ENCODE results near the gene CDHR3.

DNA sequence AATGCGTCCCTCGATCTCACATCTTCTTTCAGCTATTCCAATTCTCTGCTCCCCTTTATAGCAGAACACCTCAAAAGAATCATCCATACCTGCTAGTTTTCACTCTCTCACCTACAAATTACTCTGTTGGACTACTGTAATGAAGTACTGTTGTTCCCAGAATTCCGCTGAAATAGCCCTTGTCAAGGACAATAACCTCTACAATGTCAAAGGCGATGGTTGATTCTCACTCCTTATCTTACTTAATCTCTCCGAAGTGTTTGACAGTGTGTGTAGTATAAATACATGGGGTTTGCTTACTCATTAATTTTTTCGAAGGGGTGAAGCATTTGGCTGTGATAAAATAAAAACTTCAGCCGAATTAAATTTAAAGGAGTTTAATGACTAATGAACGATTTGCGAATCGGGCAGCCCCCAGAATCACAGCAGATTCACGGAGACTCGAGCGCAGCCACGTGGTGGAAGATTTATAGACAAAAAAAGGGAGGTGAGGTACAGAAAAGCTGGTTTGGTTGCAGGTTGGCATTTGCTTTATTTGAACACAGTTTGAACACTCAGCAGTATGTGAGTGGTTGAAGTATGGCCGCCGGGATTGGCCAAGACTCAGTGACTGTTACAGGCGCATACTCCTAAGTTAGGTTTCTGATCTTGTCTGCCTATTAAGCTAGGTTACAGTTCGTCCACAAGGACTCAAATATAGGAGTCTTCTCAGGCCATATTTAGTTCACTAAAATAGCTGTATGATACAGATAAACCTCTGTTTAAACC is 119.2 kb downstream of the CDHR3 start:
- TF ChIP-seq, protein P1, sequence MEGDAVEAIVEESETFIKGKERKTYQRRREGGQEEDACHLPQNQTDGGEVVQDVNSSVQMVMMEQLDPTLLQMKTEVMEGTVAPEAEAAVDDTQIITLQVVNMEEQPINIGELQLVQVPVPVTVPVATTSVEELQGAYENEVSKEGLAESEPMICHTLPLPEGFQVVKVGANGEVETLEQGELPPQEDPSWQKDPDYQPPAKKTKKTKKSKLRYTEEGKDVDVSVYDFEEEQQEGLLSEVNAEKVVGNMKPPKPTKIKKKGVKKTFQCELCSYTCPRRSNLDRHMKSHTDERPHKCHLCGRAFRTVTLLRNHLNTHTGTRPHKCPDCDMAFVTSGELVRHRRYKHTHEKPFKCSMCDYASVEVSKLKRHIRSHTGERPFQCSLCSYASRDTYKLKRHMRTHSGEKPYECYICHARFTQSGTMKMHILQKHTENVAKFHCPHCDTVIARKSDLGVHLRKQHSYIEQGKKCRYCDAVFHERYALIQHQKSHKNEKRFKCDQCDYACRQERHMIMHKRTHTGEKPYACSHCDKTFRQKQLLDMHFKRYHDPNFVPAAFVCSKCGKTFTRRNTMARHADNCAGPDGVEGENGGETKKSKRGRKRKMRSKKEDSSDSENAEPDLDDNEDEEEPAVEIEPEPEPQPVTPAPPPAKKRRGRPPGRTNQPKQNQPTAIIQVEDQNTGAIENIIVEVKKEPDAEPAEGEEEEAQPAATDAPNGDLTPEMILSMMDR (conservative IDR thresholded peaks at IDR 0.05; ENCODE audit: low read length) = no peak
- no peak for TF ChIP-seq EZH2phosphoT487 (IDR thresholded peaks at IDR 0.05; ENCODE audit: borderline replicate concordance, low read depth, low read length)

All from OCI-LY7 (cell line).